ENCODE results near the gene GJD2. TPM values are rescaled to one million over a fixed set of nuclear protein-coding genes. Genes with fewer than 3 reads are reported as not detected.

The GJD2 gene
- total RNA-seq, 2 donors from 2014 or later = not detected

- ATAC-seq (replicated peaks in 1 of 2) (no peak), DNase-seq (no peak)
- peaks cover 0 to 1% of the 10 kb centered on the region in 2 donors for H3K36me3 Mint-ChIP-seq (ENCODE audit: insufficient read depth in 2 of 2)
- peaks cover 61% of the 10 kb centered on the region for H3K27me3 Mint-ChIP-seq (ENCODE audit: low read depth)
- H3K4me1 Mint-ChIP-seq (ENCODE audit: low read depth) = no peaks in the 10 kb centered on the region
- no peaks in the 10 kb centered on the region for H3K9me3 Mint-ChIP-seq
- H3K27ac Mint-ChIP-seq = no peak overlapping the region
- H3K4me3 Mint-ChIP-seq = no peak overlapping the region
Observed at GRCh38 chr15:34790121-34790520, 35.3 kb upstream of the GJD2 start.

GRCh38 chr15:34789326-34789725 is 34.5 kb upstream of the GJD2 start:
- H3K4me3 Mint-ChIP-seq = no peak overlapping the region
- no peak for DNase-seq
- H3K4me1 Mint-ChIP-seq (ENCODE audit: low read depth) = no peaks in the 10 kb centered on the region
- no peak for ATAC-seq (replicated peaks in 1 of 2)
- H3K27ac Mint-ChIP-seq = no peak overlapping the region
- H3K27me3 Mint-ChIP-seq (ENCODE audit: low read depth) = peaks cover 61% of the 10 kb centered on the region
- peaks cover 0 to 1% of the 10 kb centered on the region in 2 donors for H3K36me3 Mint-ChIP-seq (ENCODE audit: insufficient read depth in 2 of 2)
- no peaks in the 10 kb centered on the region for H3K9me3 Mint-ChIP-seq

- DNase-seq (no peak), ATAC-seq (replicated peaks in 1 of 2) (no peak)
- H3K27me3 Mint-ChIP-seq (ENCODE audit: low read depth) = peaks cover 49% of the 10 kb centered on the region
- peaks cover 0 to 2% of the 10 kb centered on the region in 2 donors for H3K36me3 Mint-ChIP-seq (ENCODE audit: insufficient read depth in 2 of 2)
- no peaks in the 10 kb centered on the region for H3K4me1 Mint-ChIP-seq (ENCODE audit: low read depth)
- no peak overlapping the region for H3K27ac Mint-ChIP-seq
- no peak overlapping the region for H3K4me3 Mint-ChIP-seq
- H3K9me3 Mint-ChIP-seq = peaks cover 0 to 4% of the 10 kb centered on the region in 2 donors
Observed at GRCh38 chr15:34786206-34786605, 31.4 kb upstream of the GJD2 start.

- DNase-seq (no peak), ATAC-seq (replicated peaks in 1 of 2) (no peak)
- peaks cover 34% of the 10 kb centered on the region for H3K27me3 Mint-ChIP-seq (ENCODE audit: low read depth)
- no peaks in the 10 kb centered on the region for H3K4me1 Mint-ChIP-seq (ENCODE audit: low read depth)
- no peak overlapping the region for H3K4me3 Mint-ChIP-seq
- peaks cover 0 to 6% of the 10 kb centered on the region in 2 donors for H3K9me3 Mint-ChIP-seq
- H3K36me3 Mint-ChIP-seq (ENCODE audit: insufficient read depth in 2 of 2) = peaks cover 0 to 2% of the 10 kb centered on the region in 2 donors
- H3K27ac Mint-ChIP-seq = no peak overlapping the region
Observed at GRCh38 chr15:34783991-34784390, 29.2 kb upstream of the GJD2 start.

- Mint-ChIP-seq H3K27ac (no peak overlapping the region), H3K36me3 (ENCODE audit: insufficient read depth in 2 of 2) (peaks cover 0 to 2% of the 10 kb centered on the region in 2 donors), H3K4me1 (ENCODE audit: low read depth) (no peaks in the 10 kb centered on the region), H3K9me3 (peaks cover 0 to 6% of the 10 kb centered on the region in 2 donors), H3K4me3 (no peak overlapping the region), H3K27me3 (ENCODE audit: low read depth) (peaks cover 33% of the 10 kb centered on the region)
- ATAC-seq (replicated peaks in 1 of 2) = no peak
- no peak for DNase-seq
Observed at GRCh38 chr15:34783431-34783830, 28.6 kb upstream of the GJD2 start.

GRCh38 chr15:34782901-34783300 is 28.1 kb upstream of the GJD2 start:
- peaks cover 0 to 2% of the 10 kb centered on the region in 2 donors for H3K36me3 Mint-ChIP-seq (ENCODE audit: insufficient read depth in 2 of 2)
- DNase-seq (no peak), ATAC-seq (replicated peaks in 1 of 2) (no peak)
- H3K9me3 Mint-ChIP-seq = peaks cover 0 to 6% of the 10 kb centered on the region in 2 donors
- no peak overlapping the region for H3K27ac Mint-ChIP-seq
- no peaks in the 10 kb centered on the region for H3K4me1 Mint-ChIP-seq (ENCODE audit: low read depth)
- H3K27me3 Mint-ChIP-seq (ENCODE audit: low read depth) = peaks cover 33% of the 10 kb centered on the region
- H3K4me3 Mint-ChIP-seq = no peak overlapping the region

- ATAC-seq (replicated peaks in 1 of 2) (no peak), DNase-seq (no peak)
- peaks cover 0 to 2% of the 10 kb centered on the region in 2 donors for H3K36me3 Mint-ChIP-seq (ENCODE audit: insufficient read depth in 2 of 2)
- H3K4me3 Mint-ChIP-seq = no peak overlapping the region
- peaks cover 27% of the 10 kb centered on the region for H3K27me3 Mint-ChIP-seq (ENCODE audit: low read depth)
- no peaks in the 10 kb centered on the region for H3K4me1 Mint-ChIP-seq (ENCODE audit: low read depth)
- no peak overlapping the region for H3K27ac Mint-ChIP-seq
- peaks cover 0 to 6% of the 10 kb centered on the region in 2 donors for H3K9me3 Mint-ChIP-seq
Observed at GRCh38 chr15:34780725-34781124, 25.9 kb upstream of the GJD2 start.

GRCh38 chr15:34776606-34777105 is 21.9 kb upstream of the GJD2 start:
- ATAC-seq (replicated peaks in 1 of 2) (no peak), DNase-seq (no peak)
- peaks cover 16% of the 10 kb centered on the region for H3K27me3 Mint-ChIP-seq (ENCODE audit: low read depth)
- no peaks in the 10 kb centered on the region for H3K36me3 Mint-ChIP-seq (ENCODE audit: insufficient read depth in 2 of 2)
- H3K4me3 Mint-ChIP-seq = no peak overlapping the region
- H3K9me3 Mint-ChIP-seq = peaks cover 0 to 4% of the 10 kb centered on the region in 2 donors
- H3K27ac Mint-ChIP-seq = no peak overlapping the region
- H3K4me1 Mint-ChIP-seq (ENCODE audit: low read depth) = no peaks in the 10 kb centered on the region

- ATAC-seq (replicated peaks in 1 of 2) = no peak
- no peaks in the 10 kb centered on the region for H3K36me3 Mint-ChIP-seq (ENCODE audit: insufficient read depth in 2 of 2)
- H3K27me3 Mint-ChIP-seq (ENCODE audit: low read depth) = peaks cover 39% of the 10 kb centered on the region
- H3K4me1 Mint-ChIP-seq (ENCODE audit: low read depth) = no peaks in the 10 kb centered on the region
- H3K4me3 Mint-ChIP-seq = no peak overlapping the region
- H3K27ac Mint-ChIP-seq = no peak overlapping the region
- H3K9me3 Mint-ChIP-seq = no peaks in the 10 kb centered on the region
- no peak for DNase-seq
Observed at GRCh38 chr15:34773917-34774316, 19.1 kb upstream of the GJD2 start.

- Mint-ChIP-seq H3K4me3 (no peak overlapping the region), H3K36me3 (ENCODE audit: insufficient read depth in 2 of 2) (no peaks in the 10 kb centered on the region), H3K4me1 (ENCODE audit: low read depth) (no peaks in the 10 kb centered on the region), H3K27me3 (ENCODE audit: low read depth) (peaks cover 39% of the 10 kb centered on the region), H3K9me3 (no peaks in the 10 kb centered on the region), H3K27ac (no peak overlapping the region)
- ATAC-seq (replicated peaks in 1 of 2) (no peak), DNase-seq (no peak)
Observed at GRCh38 chr15:34773013-34773412, 18.2 kb upstream of the GJD2 start.

- ATAC-seq (replicated peaks in 1 of 2) (no peak), DNase-seq (no peak)
- H3K27ac Mint-ChIP-seq = no peak overlapping the region
- H3K4me1 Mint-ChIP-seq (ENCODE audit: low read depth) = no peaks in the 10 kb centered on the region
- no peaks in the 10 kb centered on the region for H3K36me3 Mint-ChIP-seq (ENCODE audit: insufficient read depth in 2 of 2)
- no peaks in the 10 kb centered on the region for H3K9me3 Mint-ChIP-seq
- peaks cover 39% of the 10 kb centered on the region for H3K27me3 Mint-ChIP-seq (ENCODE audit: low read depth)
- no peak overlapping the region for H3K4me3 Mint-ChIP-seq
Observed at GRCh38 chr15:34772312-34772711, 17.5 kb upstream of the GJD2 start.

GRCh38 chr15:34769711-34770110 is 14.9 kb upstream of the GJD2 start:
- H3K4me1 Mint-ChIP-seq (ENCODE audit: low read depth) = no peaks in the 10 kb centered on the region
- no peak for ATAC-seq (replicated peaks in 1 of 2)
- H3K27ac Mint-ChIP-seq = no peak overlapping the region
- no peak for DNase-seq
- H3K9me3 Mint-ChIP-seq = no peaks in the 10 kb centered on the region
- no peaks in the 10 kb centered on the region for H3K36me3 Mint-ChIP-seq (ENCODE audit: insufficient read depth in 2 of 2)
- no peak overlapping the region for H3K4me3 Mint-ChIP-seq
- H3K27me3 Mint-ChIP-seq (ENCODE audit: low read depth) = peaks cover 34% of the 10 kb centered on the region

GRCh38 chr15:34768530-34768929 is 13.7 kb upstream of the GJD2 start:
- DNase-seq (no peak), ATAC-seq (replicated peaks in 1 of 2) (no peak)
- H3K27ac Mint-ChIP-seq = no peak overlapping the region
- no peaks in the 10 kb centered on the region for H3K9me3 Mint-ChIP-seq
- H3K36me3 Mint-ChIP-seq (ENCODE audit: insufficient read depth in 2 of 2) = no peaks in the 10 kb centered on the region
- H3K27me3 Mint-ChIP-seq (ENCODE audit: low read depth) = peaks cover 30% of the 10 kb centered on the region
- no peak overlapping the region for H3K4me3 Mint-ChIP-seq
- H3K4me1 Mint-ChIP-seq (ENCODE audit: low read depth) = no peaks in the 10 kb centered on the region

- no peak overlapping the region for H3K4me3 Mint-ChIP-seq
- no peaks in the 10 kb centered on the region for H3K9me3 Mint-ChIP-seq
- DNase-seq = no peak
- no peaks in the 10 kb centered on the region for H3K36me3 Mint-ChIP-seq (ENCODE audit: insufficient read depth in 2 of 2)
- no peak for ATAC-seq (replicated peaks in 1 of 2)
- peaks cover 27% of the 10 kb centered on the region for H3K27me3 Mint-ChIP-seq (ENCODE audit: low read depth)
- no peak overlapping the region for H3K27ac Mint-ChIP-seq
- H3K4me1 Mint-ChIP-seq (ENCODE audit: low read depth) = no peaks in the 10 kb centered on the region
Observed at GRCh38 chr15:34765741-34766140, 10.9 kb upstream of the GJD2 start.

Measured in activated T-cell treated with anti-CD3 and anti-CD28 coated beads, Interleukin-2, amount 50 U/mL, for 72 hours (primary cell).